Right lobe of liver (tissue), 6 donors: ENCODE results near the gene TBC1D1. TPM values are rescaled to one million over a fixed set of nuclear protein-coding genes. Genes with fewer than 3 reads are reported as not detected.

ENCODE experiments used
- ATAC-seq, 4 donors: fragments of 200-7000 bp; cut with Tn5 transposase; one replicate each; pipeline ENCODE4 v1.9.1; 2020; ENCODE audit warnings: mild to moderate bottlenecking in 4 of 4, moderate library complexity in 4 of 4
- DNase-seq, 3 donors: peaks; one replicate each; pipeline ENCODE4 v3.0.0-alpha.2; 2020
- H3K27ac ChIP-seq, 3 donors: fragments of 200-600 bp; one replicate each; pipeline ENCODE4 v1.8.0; 2022
- H3K27me3 ChIP-seq, 2 donors: fragments of 200-600 bp; one replicate each; pipeline ENCODE4 v1.8.0; 2022
- H3K36me3 ChIP-seq, 4 donors: fragments of 200-600 bp; sonication (generic) in 1 of 4; one replicate each; pipeline versions ENCODE4 v1.5.1 to v1.8.0; 2017 to 2022; ENCODE audit warnings: control low read depth in 1 of 4
- H3K4me1 ChIP-seq, 4 donors: fragments of 200-600 bp; sonication (generic) in 1 of 4; one replicate each; pipeline versions ENCODE4 v1.5.1 to v1.8.0; 2017 to 2022; ENCODE audit warnings: control low read depth in 1 of 4
- H3K4me3 ChIP-seq, 3 donors: fragments of 200-600 bp; one replicate each; pipeline ENCODE4 v1.8.0; 2022
- H3K9me3 ChIP-seq, 4 donors: fragments of 200-600 bp; sonication (generic) in 1 of 4; one replicate each; pipeline versions ENCODE4 v1.5.1 to v1.8.0; 2017 to 2022; ENCODE audit warnings: control low read depth in 1 of 4
- POLR2A ChIP-seq: fragments of 450-650 bp; IDR thresholded peaks from one replicate; pipeline ENCODE4 v1.6.1; 2017; ENCODE audit warnings: antibody characterized with exemption, mild to moderate bottlenecking
- WGBS: methylation state at CpG from one replicate; pipeline ENCODE4 v1.1.6; 2018; ENCODE audit warnings: low coverage, low lambda C conversion rate; ENCODE audit not compliant: insufficient coverage; ENCODE audit errors: missing lambda C conversion rate; 5-methylcytosine and 5-hydroxymethylcytosine counted together
- intact Hi-C, 2 donors: fragments of 100-400 bp; cut with DNase I; formaldehyde crosslinking; loops; one replicate each; pipeline versions ENCODE4 v1.11.2 to v1.14.1; 2022
- total RNA-seq, 6 experiments: library from RNA; depleted of rRNA in 2 of 6; stranded (reverse); fragments of >200 nt in 2 of 6; fragmentation: NEBNext Ultra II Directional in 3 of 6; extraction: Animal tissue kit (Norgen Biotek cat#: 25700) in 3 of 6; gene quantifications; one replicate each; pipeline versions ENCODE4 v1.1.0 to v1.2.4, GENCODE V29; 2016 to 2023
- TF ChIP-seq, protein P1 (sequence below), 4 donors: fragments of 200-600 bp in 3 of 4; fragments of 450-650 bp in 1 of 4; IDR thresholded peaks; one replicate each; pipeline versions ENCODE4 v1.5.1 to v1.8.0; 2016 to 2022; ENCODE audit warnings: antibody characterized with exemption in 4 of 4, mild to moderate bottlenecking in 2 of 4
- donor health status: DM: no; HTN: yes; CAD: no.
- donor health status: DM: no; HTN: no; CAD: no.
- donor health status: DM: no; HTN: no; CAD: no.
- donor health status: DM: no; HTN: yes; CAD: no.
- donor health status: DM: no; HTN: yes; CAD: no.

Gene TBC1D1
- total RNA-seq, 6 experiments from 2014 or later: 21.2 to 67.5 (median 35.8) TPM

DNA sequence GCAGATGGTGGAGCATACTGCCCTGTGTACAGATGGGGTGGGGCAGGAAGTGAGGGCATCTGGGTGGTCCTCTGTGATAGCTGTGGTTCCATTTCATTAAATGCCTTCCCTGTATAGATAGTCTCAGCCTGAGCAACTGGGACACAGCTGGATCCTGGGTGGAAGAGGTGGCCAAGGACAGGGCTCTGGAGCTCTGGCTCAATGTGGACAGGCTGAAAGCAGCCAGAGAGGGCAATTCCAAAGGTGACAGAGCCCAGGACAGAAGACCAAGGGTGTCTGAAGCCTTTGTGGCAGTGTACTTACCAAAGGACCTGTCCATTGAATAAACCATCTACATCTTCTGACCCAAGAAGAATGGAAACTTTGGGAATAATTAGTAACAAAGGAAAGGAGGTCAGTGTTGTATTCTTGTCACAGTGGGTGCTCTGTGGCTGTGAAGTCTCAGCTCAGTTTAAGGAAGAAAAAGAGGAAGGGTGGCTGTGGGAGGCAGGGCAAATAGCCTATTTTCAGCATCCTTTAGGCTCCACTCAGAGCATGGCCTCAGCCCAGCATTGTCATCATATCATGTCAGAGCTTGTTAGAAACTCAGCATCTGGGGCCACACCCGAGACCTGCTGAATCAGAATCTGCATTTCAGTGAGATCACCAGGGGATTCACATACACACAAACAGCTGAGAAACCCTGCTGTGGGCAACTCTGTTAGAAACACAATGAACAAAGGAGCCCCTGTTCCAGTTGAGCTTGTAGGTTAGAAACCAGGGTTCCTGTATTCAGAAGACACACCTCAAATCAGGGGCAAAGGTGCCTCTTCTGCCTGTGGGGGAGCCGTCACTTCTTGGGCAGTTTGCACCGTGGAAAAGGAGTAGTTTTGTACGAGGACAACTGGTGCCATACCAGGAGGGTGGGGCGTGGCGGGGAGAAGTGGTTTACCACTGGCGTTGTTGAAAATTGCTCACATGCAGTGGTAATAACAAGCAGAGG, 237.9 kb downstream of the TBC1D1 start:
- peak in 2 of 4 donors; percentile 0 to 11 for ATAC-seq
- H3K4me1 ChIP-seq: peaks cover 0 to 53% (median 26%) of the 10 kb centered on the region in 4 donors
- TF ChIP-seq POLR2A: no peak
- TF ChIP-seq, protein P1, sequence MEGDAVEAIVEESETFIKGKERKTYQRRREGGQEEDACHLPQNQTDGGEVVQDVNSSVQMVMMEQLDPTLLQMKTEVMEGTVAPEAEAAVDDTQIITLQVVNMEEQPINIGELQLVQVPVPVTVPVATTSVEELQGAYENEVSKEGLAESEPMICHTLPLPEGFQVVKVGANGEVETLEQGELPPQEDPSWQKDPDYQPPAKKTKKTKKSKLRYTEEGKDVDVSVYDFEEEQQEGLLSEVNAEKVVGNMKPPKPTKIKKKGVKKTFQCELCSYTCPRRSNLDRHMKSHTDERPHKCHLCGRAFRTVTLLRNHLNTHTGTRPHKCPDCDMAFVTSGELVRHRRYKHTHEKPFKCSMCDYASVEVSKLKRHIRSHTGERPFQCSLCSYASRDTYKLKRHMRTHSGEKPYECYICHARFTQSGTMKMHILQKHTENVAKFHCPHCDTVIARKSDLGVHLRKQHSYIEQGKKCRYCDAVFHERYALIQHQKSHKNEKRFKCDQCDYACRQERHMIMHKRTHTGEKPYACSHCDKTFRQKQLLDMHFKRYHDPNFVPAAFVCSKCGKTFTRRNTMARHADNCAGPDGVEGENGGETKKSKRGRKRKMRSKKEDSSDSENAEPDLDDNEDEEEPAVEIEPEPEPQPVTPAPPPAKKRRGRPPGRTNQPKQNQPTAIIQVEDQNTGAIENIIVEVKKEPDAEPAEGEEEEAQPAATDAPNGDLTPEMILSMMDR (IDR thresholded peaks at IDR 0.05): no peak
- no peaks in the 10 kb centered on the region for H3K36me3 ChIP-seq
- no peaks in the 10 kb centered on the region for H3K27me3 ChIP-seq
- H3K9me3 ChIP-seq: no peaks in the 10 kb centered on the region
- 29% methylated on average over 6 of the region's 7 CpGs for WGBS
- peak in 2 of 3 donors; percentile 39 to 48 for DNase-seq
- intact Hi-C loops: no loop called here
- peak overlapping the region in 2 of 3 donors; percentile 58 to 62 for H3K27ac ChIP-seq
- H3K4me3 ChIP-seq: no peak overlapping the region

DNA sequence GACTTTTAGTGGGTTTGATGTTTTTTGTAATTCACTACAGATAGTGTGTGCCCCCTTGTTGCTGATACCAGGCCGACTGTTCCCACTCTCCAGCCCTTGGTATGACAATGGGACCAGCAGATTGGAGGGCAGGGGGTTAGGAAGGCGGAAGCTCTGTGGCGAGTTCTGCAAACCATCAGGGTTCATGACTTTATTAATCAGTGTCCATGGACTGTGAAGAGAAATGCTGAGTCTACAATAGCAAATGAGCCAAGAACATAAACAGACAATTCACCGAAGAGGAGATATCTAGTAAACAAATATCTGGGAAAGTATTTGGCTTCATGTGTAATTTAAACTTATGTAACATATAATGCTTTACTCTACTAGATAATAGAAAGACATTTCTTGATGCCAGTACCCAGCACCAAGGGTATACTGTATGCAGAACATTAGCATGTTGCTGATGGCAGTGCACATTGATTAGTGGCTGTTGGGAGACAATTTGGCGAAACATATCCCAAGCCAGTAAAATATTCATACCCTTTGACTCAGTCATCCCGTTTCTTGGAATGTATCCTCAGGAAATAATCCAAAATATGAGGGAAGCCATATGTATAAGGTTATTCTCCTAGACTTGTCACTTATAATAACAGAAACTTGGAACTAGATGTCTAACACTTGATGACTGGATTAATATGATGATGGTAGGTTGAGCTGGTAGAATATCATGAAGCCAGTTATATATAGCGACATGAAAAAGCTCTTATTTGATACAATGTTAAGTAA, 238.8 kb downstream of the TBC1D1 start:
- peak overlapping the region in 2 of 3 donors; percentile 58 to 62 for H3K27ac ChIP-seq
- WGBS: 28% methylated on average over 7 of the region's 7 CpGs

DNA sequence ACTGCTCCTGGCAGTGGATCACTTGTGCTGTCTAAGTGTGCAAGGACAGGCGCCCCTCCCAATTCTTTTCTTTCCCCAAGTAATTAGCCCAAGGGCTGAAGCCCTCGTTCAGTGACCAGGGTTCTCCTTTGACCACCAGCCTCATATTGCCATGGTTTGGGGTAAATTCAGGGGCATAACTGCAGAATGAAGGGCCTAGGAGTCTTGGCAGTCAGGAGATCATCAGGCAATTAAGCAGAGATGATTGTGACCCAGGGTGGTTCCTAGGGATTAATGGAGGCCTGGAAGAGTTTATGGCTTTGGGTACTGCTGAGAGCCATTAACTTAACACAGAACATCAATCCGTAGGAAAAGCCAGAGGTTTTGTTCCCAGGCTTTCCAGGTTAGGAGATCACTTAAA, 240.0 kb downstream of the TBC1D1 start:
- WGBS: 87% methylated on average over 2 of the region's 3 CpGs

More for the DNA sequence above, 238.8 kb downstream of the TBC1D1 start:
- no peak for TF ChIP-seq POLR2A
- TF ChIP-seq, protein P1 (IDR thresholded peaks at IDR 0.05): no peak
- ATAC-seq (peak; percentile 36 to 54 (median 44)), DNase-seq (peak in 1 of 3 donors; percentile 56)
- intact Hi-C loops: no loop called here
- no peaks in the 10 kb centered on the region for H3K9me3 ChIP-seq
- H3K4me1 ChIP-seq: peaks cover 0 to 62% (median 30%) of the 10 kb centered on the region in 4 donors
- H3K36me3 ChIP-seq: no peaks in the 10 kb centered on the region
- H3K27me3 ChIP-seq: no peaks in the 10 kb centered on the region
- no peak overlapping the region for H3K4me3 ChIP-seq

More for the DNA sequence above, 240.0 kb downstream of the TBC1D1 start:
- intact Hi-C loops: no loop called here
- no peaks in the 10 kb centered on the region for H3K36me3 ChIP-seq
- H3K27ac ChIP-seq: peak overlapping the region in 2 of 3 donors; percentile 5 to 94
- H3K4me1 ChIP-seq: peaks cover 0 to 71% (median 33%) of the 10 kb centered on the region in 4 donors
- no peak for TF ChIP-seq POLR2A
- TF ChIP-seq, protein P1 (IDR thresholded peaks at IDR 0.05): no peak
- H3K27me3 ChIP-seq: no peaks in the 10 kb centered on the region
- ATAC-seq: no peak
- no peak overlapping the region for H3K4me3 ChIP-seq
- DNase-seq: no peak
- no peaks in the 10 kb centered on the region for H3K9me3 ChIP-seq
